WI38 (cell line): ENCODE results near the gene UST.

Experiments used
- H3K4me3 ChIP-seq: 2 replicates; pipeline ENCODE4 v1.5.1; 2011; ENCODE audit warnings: low read depth, mild to moderate bottlenecking, control low read depth, low read length
- CTCF ChIP-seq: IDR thresholded peaks from 2 replicates; pipeline ENCODE4 v1.5.1; 2012; ENCODE audit warnings: low read depth, mild to moderate bottlenecking, control low read depth, low read length

UST gene

GRCh38 chr6:148794797-148795196 is 48.0 kb downstream of the UST start:
- no peak for TF ChIP-seq CTCF
- H3K4me3 ChIP-seq = no peak overlapping the region

GRCh38 chr6:148795563-148795962 is 48.7 kb downstream of the UST start:
- no peak overlapping the region for H3K4me3 ChIP-seq
- no peak for TF ChIP-seq CTCF

GRCh38 chr6:148799647-148800046 is 52.8 kb downstream of the UST start:
- TF ChIP-seq CTCF = no peak

GRCh38 chr6:148800536-148800935 is 53.7 kb downstream of the UST start:
- TF ChIP-seq CTCF = no peak

More at GRCh38 chr6:148799647-148800046, 52.8 kb downstream of the UST start:
- no peak overlapping the region for H3K4me3 ChIP-seq

GRCh38 chr6:148803979-148804378 is 57.1 kb downstream of the UST start:
- no peak for TF ChIP-seq CTCF
- H3K4me3 ChIP-seq = no peak overlapping the region

More at GRCh38 chr6:148800536-148800935, 53.7 kb downstream of the UST start:
- H3K4me3 ChIP-seq = no peak overlapping the region

- no peak for TF ChIP-seq CTCF
- H3K4me3 ChIP-seq = no peak overlapping the region
Observed at GRCh38 chr6:148805777-148806176, 58.9 kb downstream of the UST start.

GRCh38 chr6:148807784-148808183 is 61.0 kb downstream of the UST start:
- no peak overlapping the region for H3K4me3 ChIP-seq
- no peak for TF ChIP-seq CTCF
